GM19023 (cell line): ENCODE results near the gene CROCC2.

Experiments used
- ATAC-seq: cut with Tn5 transposase; IDR thresholded peaks from one replicate; pipeline ENCODE4 v1.9.1; 2021; ENCODE audit warnings: mild to moderate bottlenecking, moderate library complexity; ENCODE audit not compliant: unreplicated experiment

The CROCC2 gene

DNA sequence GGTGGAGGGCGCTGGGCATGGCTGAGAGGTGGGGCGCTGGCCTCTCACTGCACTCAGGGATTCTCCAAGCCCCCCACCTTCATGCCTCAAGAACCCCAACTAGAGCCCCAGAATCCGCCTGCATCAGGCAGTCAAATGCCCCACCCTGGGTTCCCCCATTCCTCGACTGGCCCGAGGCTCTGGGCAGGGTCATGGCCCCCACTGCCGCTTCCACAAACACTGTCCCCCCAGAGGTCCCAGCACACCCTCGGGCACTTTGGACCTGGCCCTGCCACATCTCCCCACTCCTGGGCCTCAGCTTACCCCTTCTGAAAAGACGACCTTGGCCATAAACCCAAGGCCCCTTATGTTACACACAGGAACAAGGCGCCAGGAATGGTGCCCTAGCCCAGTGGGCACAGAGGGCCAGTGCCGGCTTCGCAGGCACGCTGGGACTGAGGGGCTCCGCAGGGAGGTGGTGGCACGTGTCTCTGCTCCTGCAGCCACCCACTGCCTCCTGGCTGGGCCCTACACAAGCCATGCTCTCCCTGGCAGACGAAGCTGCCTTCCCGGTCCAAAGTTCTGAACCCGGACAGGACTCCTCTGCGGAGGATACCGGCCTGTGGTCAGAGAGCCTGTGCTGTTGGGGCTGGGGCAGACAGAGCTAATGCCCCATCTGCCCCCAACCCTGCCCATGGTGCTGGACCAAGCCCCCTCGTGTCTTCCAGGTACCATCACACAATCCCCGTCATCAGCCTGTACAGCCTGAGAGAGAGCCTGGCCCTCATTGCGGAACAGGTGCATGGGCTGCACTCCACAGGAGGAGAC, 30.7 kb upstream of the CROCC2 start:
- ATAC-seq, result no peak

DNA sequence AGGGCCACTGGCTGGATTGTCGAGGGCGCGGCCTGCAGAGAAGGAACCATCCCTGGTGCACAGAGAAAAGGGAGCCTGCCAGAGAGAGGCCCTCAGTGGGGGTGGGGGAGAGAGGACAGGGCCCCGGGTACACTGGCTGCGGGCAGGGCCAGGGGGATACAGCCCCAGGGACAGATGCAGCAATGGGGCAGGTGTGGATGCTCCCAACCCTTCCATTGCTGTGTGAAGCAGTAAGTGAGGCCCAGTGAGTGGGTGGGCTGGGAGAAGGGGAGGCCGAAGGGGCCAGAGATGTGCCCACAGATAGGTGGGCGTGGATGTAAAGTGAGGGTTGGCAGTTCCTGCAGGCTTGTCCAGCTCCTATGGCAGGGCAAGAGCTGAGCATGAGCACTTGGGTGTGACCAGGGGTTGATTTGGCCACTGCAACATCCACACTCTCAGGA, 30.1 kb upstream of the CROCC2 start:
- no peak for ATAC-seq

- no peak for ATAC-seq
Measured at GRCh38 chr2:240876475-240877251, 29.5 kb upstream of the CROCC2 start.

- ATAC-seq, result no peak
Measured at GRCh38 chr2:240877460-240878340, 28.4 kb upstream of the CROCC2 start.

DNA sequence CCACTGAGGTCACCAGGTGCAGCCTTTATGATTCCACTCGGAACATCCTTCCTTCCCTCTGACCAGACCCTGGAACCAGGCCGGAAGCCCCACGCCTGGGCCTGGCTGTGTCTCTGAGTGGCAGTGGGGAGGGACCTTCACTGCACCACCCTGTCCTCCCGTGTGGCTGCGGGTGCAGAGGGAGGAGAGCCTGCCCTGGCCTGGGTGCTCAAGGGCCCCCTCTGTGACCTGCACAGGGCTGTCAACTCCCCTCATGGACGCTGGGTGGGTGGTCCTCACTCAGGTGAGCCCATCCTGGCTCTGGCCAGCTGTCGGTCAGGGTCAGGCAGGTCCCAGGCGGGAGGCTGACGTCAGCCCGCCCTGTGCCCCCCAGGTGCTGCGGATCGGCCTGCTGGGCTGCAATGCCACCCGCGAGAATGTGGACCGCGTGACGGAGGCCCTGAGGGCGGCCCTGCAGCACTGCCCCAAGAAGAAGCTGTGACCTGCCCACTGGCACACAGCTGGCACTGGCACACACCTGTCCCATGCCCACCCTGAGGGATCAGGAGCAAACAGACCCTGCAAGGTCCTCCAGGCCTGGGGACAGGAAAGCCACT, 27.7 kb upstream of the CROCC2 start:
- no peak for ATAC-seq

DNA sequence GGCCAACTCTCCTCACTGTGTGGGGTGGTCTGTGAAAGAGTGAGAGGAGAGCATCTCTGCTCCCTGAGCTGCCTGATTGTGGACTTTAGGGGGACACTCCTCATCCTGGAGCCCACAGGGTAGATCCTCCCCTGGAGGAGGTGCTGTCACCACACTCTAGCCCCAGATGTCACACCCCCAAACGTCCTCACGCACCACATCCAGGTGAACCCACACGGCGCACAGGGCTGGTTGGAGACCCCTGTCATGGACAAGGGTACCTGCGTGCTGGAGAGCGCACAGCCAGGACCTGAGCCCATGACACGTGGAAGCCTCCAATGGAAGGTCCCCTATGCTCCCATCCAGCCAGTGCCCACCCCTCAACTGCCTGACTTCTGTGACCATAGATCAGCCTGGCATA, 27.0 kb upstream of the CROCC2 start:
- no peak for ATAC-seq

DNA sequence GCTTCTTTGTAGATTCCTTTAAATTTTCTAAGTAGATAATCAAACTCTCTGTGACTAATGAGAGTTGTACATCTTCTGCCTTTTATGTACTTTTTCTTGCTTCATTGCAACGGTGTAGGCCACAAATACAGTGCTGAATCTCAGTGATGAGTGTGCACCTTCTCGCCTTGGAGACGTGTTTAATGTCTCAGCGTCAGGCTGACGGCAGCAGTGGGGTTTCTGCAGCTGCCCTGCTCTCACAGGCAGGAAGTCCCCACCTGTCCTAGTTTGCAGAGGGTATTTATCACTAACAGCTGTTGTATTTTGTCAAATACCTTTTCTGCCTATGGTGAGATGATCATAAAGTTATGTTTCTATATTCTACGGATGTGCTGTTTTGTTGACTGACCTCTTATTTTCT, 24.2 kb upstream of the CROCC2 start:
- ATAC-seq, result no peak

- ATAC-seq, result no peak
Measured at GRCh38 chr2:240884221-240884620, 21.9 kb upstream of the CROCC2 start.

GRCh38 chr2:240884745-240885144, 21.4 kb upstream of the CROCC2 start:
- no peak for ATAC-seq

- ATAC-seq, result no peak
Measured at GRCh38 chr2:240885566-240885965, 20.6 kb upstream of the CROCC2 start.

DNA sequence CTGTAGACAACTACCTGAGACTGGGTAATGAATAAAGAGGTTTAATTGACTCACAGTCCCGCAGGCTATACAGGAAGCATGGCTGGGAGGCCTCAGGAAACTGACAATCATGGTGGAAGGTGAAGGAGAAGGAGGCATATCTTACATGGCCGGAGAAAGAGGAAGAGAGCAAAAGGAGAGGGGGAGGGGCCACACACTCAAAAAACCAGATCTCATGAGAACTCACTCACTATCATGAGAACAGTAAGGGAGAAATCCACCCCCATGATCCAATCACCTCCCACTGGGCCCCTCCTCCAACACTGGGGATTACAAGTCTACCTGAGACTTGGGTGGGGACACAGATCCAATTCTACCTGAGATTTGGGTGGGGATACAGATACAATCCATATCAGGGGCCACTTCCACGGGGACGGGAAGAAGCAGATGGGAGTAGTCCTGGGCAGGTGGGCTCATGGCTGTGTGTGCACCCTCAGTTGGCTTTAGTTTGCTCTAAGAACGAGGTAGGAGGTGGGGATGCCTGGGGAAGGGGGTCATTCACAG, 20.0 kb upstream of the CROCC2 start:
- no peak for ATAC-seq

DNA sequence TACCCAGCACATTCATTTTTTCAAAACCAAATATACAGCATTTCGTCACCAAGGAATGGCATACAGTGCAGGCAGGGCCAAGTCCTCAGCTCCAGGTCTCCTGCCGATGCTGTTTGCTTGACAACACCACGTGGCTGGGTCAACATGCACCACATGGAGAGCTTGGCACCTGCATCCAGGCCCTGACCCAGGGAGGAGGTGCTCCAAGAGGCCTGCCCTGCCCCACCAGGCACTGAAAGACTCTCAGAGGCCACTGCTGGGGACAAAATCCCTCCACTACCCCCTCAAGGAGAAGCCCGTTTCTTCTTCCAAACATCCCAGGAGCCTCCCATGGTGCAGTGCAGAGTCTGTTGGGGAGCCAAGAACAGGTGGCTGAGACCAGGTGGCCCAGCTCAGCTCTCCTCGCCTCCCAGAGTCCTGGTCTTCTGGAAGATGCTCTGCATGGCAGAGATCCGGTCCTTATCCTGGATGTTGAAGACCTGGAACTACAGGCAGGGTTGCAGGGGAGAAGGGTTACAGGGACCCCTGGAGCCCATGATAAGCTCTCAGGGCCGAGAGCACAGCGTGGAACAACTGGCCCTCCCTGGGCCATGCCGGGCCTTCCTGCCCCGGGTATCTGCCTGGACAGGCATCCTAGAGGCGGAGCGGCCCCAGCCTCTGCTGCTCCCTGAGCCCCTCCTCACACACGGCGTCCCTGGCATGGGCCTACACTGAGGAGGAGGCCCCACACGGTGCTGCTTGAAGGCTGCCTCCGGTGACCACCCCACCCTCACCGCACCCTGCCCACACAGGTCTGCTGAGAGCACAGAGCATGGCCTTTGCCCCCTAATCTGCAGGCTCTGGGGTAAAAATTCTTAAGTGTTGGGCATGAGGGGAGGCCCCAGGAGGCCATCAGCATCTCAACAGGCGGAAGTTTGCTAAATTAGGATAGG, 19.2 kb upstream of the CROCC2 start:
- no peak for ATAC-seq

GRCh38 chr2:240887631-240888030, 18.5 kb upstream of the CROCC2 start:
- no peak for ATAC-seq

- ATAC-seq, result no peak
Measured at GRCh38 chr2:240888130-240888889, 17.8 kb upstream of the CROCC2 start.

- ATAC-seq, result no peak
Measured at GRCh38 chr2:240888890-240889573, 17.1 kb upstream of the CROCC2 start.

- ATAC-seq, result no peak
Measured at GRCh38 chr2:240889601-240890560, 16.3 kb upstream of the CROCC2 start.

DNA sequence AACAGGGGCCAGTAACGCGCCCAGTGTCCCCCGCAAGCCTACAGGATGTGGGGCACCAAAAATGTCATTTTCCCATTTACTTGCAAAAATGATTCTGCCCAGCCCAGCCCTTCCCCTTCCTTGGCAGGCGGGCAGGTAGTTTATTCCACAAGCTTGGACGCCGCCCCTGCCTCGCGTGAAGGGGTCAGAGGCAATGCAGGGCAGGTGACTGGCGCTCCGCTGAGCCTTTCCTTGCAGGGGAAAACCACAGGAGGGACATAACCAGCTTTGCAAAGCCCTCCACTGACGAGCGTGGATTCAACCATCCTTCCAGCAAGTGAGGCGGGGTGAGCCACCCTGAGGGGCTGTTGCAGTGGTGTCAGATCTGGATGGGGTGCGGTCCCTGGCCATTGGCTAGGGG, 15.4 kb upstream of the CROCC2 start:
- ATAC-seq, result no peak
